ENCODE data around the gene CNTN4. TPM values are rescaled to one million over a fixed set of nuclear protein-coding genes. Genes with fewer than 3 reads are reported as not detected.
"Not testable (repeated sequence)": the region's sequence is repeated elsewhere in the genome, so short reads cannot be mapped to it uniquely, and the experiment has no call there.

The CNTN4 gene
- total RNA-seq, 4 donors from 2014 or later = 2.6 to 91.2 (median 13.2) TPM

DNA sequence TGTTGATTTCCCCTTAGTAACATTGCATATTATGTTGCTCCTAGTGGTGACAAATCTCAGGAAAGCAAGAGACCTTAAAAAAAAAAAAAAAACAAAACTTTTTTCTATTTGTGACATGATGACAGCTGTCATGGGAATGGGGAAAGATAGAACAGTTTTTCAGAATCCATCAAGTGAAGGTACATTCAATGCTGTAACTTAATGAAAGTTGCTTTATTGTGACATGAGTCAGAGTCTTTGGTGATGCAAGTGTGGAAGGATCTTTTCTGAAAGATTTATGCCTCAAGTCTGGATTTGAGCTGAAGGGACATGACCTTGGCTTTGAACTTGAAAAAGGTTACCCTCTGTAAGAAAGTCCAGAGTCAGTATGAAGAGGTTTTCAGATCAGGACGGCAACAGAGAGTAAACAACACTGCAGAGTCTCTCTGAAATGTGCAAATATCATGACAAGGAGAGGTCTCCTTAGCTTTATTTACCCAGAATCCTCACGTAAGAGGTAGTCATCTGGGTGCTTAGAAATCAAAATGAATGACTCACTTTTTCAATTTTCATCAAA is 424.7 kb downstream of the CNTN4 start:
- no peak for TF ChIP-seq POLR2A (IDR thresholded peaks at IDR 0.05)
- TF ChIP-seq, protein P1, sequence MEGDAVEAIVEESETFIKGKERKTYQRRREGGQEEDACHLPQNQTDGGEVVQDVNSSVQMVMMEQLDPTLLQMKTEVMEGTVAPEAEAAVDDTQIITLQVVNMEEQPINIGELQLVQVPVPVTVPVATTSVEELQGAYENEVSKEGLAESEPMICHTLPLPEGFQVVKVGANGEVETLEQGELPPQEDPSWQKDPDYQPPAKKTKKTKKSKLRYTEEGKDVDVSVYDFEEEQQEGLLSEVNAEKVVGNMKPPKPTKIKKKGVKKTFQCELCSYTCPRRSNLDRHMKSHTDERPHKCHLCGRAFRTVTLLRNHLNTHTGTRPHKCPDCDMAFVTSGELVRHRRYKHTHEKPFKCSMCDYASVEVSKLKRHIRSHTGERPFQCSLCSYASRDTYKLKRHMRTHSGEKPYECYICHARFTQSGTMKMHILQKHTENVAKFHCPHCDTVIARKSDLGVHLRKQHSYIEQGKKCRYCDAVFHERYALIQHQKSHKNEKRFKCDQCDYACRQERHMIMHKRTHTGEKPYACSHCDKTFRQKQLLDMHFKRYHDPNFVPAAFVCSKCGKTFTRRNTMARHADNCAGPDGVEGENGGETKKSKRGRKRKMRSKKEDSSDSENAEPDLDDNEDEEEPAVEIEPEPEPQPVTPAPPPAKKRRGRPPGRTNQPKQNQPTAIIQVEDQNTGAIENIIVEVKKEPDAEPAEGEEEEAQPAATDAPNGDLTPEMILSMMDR (IDR thresholded peaks at IDR 0.05) = no peak
- H3K27me3 ChIP-seq = no peaks in the 10 kb centered on the region
- intact Hi-C loops (cut with DNase I; ENCODE audit: low total_unique reads) = no loop called here

DNA sequence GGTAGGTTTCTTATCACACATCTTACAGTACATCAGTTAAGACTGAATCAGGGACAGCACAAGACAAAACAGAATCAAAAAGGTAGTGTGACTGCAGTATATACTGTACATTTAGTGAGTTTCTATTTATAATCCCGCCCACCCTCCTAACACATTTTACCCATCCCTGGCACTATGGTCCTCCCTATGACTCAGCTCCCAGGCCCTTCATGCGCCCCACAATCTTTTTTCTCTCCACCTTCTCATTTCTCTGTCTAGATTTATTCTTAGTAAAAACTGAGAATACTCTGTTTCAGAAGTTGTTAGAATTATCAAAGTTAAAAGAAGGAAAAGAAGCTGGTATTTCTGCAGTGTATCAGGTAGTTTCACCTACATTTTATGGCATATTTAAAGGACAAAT is 427.3 kb downstream of the CNTN4 start:
- H3K27me3 ChIP-seq = no peaks in the 10 kb centered on the region
- no peaks in the 10 kb centered on the region for H3K4me1 ChIP-seq
- H3K4me3 ChIP-seq = no peak overlapping the region
- no peaks in the 10 kb centered on the region for H3K36me3 ChIP-seq
- intact Hi-C loops (cut with DNase I; ENCODE audit: low total_unique reads) = no loop called here
- H3K27ac ChIP-seq = no peak overlapping the region
- DNase-seq = no peak
- no peaks in the 10 kb centered on the region for H3K9me3 ChIP-seq
- TF ChIP-seq, protein P1 (IDR thresholded peaks at IDR 0.05) = no peak
- no peak for TF ChIP-seq POLR2A (IDR thresholded peaks at IDR 0.05)

More for the DNA sequence above, 424.7 kb downstream of the CNTN4 start:
- H3K4me1 ChIP-seq = no peaks in the 10 kb centered on the region
- no peak for DNase-seq
- no peaks in the 10 kb centered on the region for H3K9me3 ChIP-seq
- no peak overlapping the region for H3K4me3 ChIP-seq
- H3K36me3 ChIP-seq = no peaks in the 10 kb centered on the region
- H3K27ac ChIP-seq = no peak overlapping the region

DNA sequence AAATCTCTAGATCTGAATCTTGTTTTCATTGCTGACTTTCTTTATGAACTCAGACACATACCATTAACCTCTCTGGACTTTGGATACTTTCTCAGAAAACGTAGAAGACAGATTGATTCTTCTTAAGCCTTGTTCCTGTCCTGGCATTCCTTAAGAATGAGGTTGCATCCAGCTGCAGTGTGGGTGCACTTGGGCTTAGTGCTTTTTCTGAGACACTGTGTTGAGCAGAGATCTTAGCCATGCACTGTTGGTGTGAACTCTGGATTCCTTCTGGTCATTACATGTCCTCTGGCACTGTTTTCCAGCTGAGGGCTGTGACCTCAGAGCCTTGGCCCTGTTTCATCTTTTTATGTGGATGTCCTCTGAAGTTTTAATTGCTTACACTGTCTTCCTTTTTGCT is 428.3 kb downstream of the CNTN4 start:
- H3K27me3 ChIP-seq = no peaks in the 10 kb centered on the region
- no peak overlapping the region for H3K4me3 ChIP-seq
- no peaks in the 10 kb centered on the region for H3K9me3 ChIP-seq
- no peaks in the 10 kb centered on the region for H3K36me3 ChIP-seq
- no peaks in the 10 kb centered on the region for H3K4me1 ChIP-seq
- TF ChIP-seq POLR2A (IDR thresholded peaks at IDR 0.05) = no peak
- TF ChIP-seq, protein P1 (IDR thresholded peaks at IDR 0.05) = no peak
- intact Hi-C loops (cut with DNase I; ENCODE audit: low total_unique reads) = no loop called here
- DNase-seq = no peak
- H3K27ac ChIP-seq = no peak overlapping the region

DNA sequence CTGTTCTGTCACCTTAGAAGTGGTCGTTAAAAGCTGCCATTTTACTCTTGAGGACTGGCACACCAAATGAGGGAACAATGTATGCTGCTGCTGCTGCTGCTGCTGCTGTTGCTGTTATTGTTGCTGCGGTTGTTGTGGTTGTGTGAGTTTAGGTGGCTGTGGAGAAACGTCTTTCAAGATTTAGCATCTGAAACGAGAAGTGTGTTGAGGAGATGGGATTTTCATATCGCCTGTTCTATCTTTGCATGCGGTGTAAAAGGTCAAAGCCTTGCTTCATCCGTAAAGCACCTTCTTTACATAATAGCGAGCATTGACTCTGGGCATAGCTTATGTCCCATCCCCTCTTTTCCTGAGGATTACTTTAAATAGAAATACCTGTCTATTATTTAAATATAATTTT is 428.7 kb downstream of the CNTN4 start:
- H3K36me3 ChIP-seq; H3K4me1 ChIP-seq; intact Hi-C loops (cut with DNase I; ENCODE audit: low total_unique reads); DNase-seq; H3K27me3 ChIP-seq; H3K27ac ChIP-seq; H3K4me3 ChIP-seq; H3K9me3 ChIP-seq: not testable (repeated sequence)

DNA sequence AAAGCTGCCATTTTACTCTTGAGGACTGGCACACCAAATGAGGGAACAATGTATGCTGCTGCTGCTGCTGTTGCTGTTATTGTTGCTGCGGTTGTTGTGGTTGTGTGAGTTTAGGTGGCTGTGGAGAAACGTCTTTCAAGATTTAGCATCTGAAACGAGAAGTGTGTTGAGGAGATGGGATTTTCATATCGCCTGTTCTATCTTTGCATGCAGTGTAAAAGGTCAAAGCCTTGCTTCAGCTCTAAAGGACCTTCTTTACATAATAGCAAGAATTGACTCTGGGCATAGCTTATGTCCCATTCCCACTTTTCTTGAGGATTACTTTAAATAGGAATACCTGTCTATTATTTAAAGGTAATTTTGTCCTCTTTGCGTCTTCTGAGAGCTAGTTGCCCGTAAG is 436.1 kb downstream of the CNTN4 start:
- H3K9me3 ChIP-seq; H3K4me3 ChIP-seq; H3K27ac ChIP-seq; H3K27me3 ChIP-seq; intact Hi-C loops (cut with DNase I; ENCODE audit: low total_unique reads); H3K4me1 ChIP-seq; DNase-seq; H3K36me3 ChIP-seq: not testable (repeated sequence)

DNA sequence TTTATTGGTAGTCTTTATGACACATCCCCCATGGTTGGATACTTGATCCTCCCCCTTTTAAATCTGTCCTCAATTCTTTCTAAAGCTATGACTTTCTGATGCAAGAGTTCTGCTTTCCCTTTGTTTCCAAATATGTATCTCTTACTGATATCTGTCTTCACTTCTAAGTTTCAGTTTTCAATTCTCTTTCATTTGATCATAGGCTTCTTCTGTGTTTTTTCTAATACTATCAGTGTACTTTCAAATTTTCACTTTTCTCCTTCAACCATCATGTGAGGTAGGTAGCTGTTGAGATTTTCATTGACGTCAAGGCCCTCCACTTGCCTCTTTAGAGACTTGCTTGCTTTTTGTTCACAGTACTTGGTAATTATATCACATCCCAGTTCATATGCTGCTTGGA is 436.5 kb downstream of the CNTN4 start:
- no peak for DNase-seq
- Histone ChIP-seq H3K27me3 (no peaks in the 10 kb centered on the region), H3K9me3 (no peaks in the 10 kb centered on the region), H3K4me1 (no peaks in the 10 kb centered on the region), H3K27ac (no peak overlapping the region), H3K4me3 (no peak overlapping the region), H3K36me3 (no peaks in the 10 kb centered on the region)
- intact Hi-C loops (cut with DNase I; ENCODE audit: low total_unique reads) = no loop called here
- TF ChIP-seq, protein P1 (IDR thresholded peaks at IDR 0.05) = no peak
- no peak for TF ChIP-seq POLR2A (IDR thresholded peaks at IDR 0.05)
